ENCODE results near the gene AQP1.

AQP1 gene

DNA sequence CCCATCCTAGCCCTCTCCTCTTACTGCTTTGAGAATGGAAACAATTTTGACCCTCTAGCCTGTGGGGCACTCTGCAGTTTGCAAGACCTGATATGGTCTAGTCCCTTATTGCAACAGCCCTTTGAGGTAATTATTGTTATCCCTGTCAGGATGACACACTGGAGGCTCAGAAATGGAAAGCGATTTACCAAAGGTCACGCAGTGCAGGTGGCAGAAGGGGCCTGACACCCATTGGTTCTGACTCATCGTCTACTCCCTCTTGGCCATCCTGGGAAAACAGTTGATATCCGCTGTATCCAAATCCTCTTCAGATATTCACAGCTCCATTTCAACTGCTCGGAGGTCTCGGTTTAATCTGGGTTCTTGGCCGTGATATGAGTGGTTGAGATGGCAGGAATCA, 44.7 kb upstream of the AQP1 start:
- TF ChIP-seq, protein P1, sequence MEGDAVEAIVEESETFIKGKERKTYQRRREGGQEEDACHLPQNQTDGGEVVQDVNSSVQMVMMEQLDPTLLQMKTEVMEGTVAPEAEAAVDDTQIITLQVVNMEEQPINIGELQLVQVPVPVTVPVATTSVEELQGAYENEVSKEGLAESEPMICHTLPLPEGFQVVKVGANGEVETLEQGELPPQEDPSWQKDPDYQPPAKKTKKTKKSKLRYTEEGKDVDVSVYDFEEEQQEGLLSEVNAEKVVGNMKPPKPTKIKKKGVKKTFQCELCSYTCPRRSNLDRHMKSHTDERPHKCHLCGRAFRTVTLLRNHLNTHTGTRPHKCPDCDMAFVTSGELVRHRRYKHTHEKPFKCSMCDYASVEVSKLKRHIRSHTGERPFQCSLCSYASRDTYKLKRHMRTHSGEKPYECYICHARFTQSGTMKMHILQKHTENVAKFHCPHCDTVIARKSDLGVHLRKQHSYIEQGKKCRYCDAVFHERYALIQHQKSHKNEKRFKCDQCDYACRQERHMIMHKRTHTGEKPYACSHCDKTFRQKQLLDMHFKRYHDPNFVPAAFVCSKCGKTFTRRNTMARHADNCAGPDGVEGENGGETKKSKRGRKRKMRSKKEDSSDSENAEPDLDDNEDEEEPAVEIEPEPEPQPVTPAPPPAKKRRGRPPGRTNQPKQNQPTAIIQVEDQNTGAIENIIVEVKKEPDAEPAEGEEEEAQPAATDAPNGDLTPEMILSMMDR (IDR thresholded peaks at IDR 0.05; ENCODE audit: borderline replicate concordance, control extremely low read depth, extremely low read depth, insufficient read depth, missing control alignments), result no peak
- DNase-seq (ENCODE audit: low spot score), result no peak
- in situ Hi-C loops (cut with MboI; ENCODE audit: low sequenced_read_pairs, unreplicated experiment), result no loop called here

DNA sequence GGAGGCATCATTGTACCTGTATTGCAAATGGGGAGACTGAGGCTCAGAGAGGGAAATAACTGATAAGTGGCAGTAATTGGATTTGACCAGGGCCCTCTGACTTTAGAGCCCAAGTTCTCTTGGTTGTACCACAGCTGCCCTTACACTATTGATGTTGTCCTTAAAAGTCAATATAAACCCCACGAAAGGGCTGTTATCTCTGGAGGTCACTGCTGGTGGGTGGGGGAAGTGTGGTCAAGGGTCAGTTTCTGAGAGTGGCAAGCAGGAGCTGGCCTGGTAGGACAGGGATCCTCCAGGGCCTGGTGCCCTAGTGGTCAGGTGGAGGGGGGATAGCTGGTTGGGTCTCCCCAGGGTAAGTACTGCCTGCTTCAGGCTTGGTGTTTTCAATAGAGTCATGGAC, 44.2 kb upstream of the AQP1 start:
- in situ Hi-C loops (cut with MboI; ENCODE audit: low sequenced_read_pairs, unreplicated experiment), result no loop called here
- no peak for DNase-seq (ENCODE audit: low spot score)
- TF ChIP-seq, protein P1 (IDR thresholded peaks at IDR 0.05; ENCODE audit: borderline replicate concordance, control extremely low read depth, extremely low read depth, insufficient read depth, missing control alignments), result no peak

- in situ Hi-C loops (cut with MboI; ENCODE audit: low sequenced_read_pairs, unreplicated experiment), result no loop called here
- no peak for DNase-seq (ENCODE audit: low spot score)
- TF ChIP-seq, protein P1 (IDR thresholded peaks at IDR 0.05; ENCODE audit: borderline replicate concordance, control extremely low read depth, extremely low read depth, insufficient read depth, missing control alignments), result no peak
Measured at GRCh38 chr7:30869794-30870611, 41.6 kb upstream of the AQP1 start.

GRCh38 chr7:30870821-30871518, 40.7 kb upstream of the AQP1 start:
- TF ChIP-seq, protein P1 (IDR thresholded peaks at IDR 0.05; ENCODE audit: borderline replicate concordance, control extremely low read depth, extremely low read depth, insufficient read depth, missing control alignments), result no peak
- no peak for DNase-seq (ENCODE audit: low spot score)
- in situ Hi-C loops (cut with MboI; ENCODE audit: low sequenced_read_pairs, unreplicated experiment), result no loop called here

GRCh38 chr7:30871655-30872054, 40.0 kb upstream of the AQP1 start:
- in situ Hi-C loops (cut with MboI; ENCODE audit: low sequenced_read_pairs, unreplicated experiment), result no loop called here
- no peak for DNase-seq (ENCODE audit: low spot score)
- TF ChIP-seq, protein P1 (IDR thresholded peaks at IDR 0.05; ENCODE audit: borderline replicate concordance, control extremely low read depth, extremely low read depth, insufficient read depth, missing control alignments), result no peak

DNA sequence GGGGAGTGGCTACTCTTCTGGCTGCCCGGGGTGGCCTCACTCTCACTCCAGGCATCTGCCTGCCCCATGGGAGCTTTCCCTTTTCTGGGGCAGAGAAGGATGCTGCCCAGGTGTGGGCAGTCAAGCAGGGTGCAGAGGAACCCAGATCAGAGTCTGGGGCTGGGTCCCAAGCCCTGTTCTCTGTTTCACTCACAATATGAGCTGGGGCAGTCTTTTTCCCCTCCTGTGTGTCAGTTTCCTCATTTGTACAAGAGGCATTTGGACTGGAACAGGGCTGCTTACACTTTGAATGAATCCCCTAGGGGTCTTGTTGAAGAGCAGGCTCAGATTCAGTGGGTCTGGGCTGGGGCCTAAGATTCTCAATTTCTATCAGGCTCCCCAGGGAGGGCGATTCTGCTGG, 38.4 kb upstream of the AQP1 start:
- DNase-seq (ENCODE audit: low spot score), result no peak
- TF ChIP-seq, protein P1 (IDR thresholded peaks at IDR 0.05; ENCODE audit: borderline replicate concordance, control extremely low read depth, extremely low read depth, insufficient read depth, missing control alignments), result no peak
- in situ Hi-C loops (cut with MboI; ENCODE audit: low sequenced_read_pairs, unreplicated experiment), result no loop called here
